DND-41 (cell line): ENCODE data around the gene ASRGL1.
"Not testable (repeated sequence)": the region's sequence is repeated elsewhere in the genome, so short reads cannot be mapped to it uniquely, and the experiment has no call there.

Experiments used
- ATAC-seq: fragments of 200-7000 bp; cut with Tn5 transposase; 3 replicates; pipeline ENCODE4 v1.9.1; 2021; ENCODE audit warnings: low read depth; ENCODE audit not compliant: insufficient read depth
- DNase-seq: peaks from one replicate; pipeline ENCODE4 v3.0.0-alpha.2; 2020
- H2AFZ ChIP-seq: 2 replicates; pipeline ENCODE4 v1.6.0; 2012; ENCODE audit warnings: low read depth, low read length
- H3K27ac ChIP-seq: 2 replicates; pipeline ENCODE4 v1.5.1; 2012; ENCODE audit warnings: low read length, inconsistent platforms
- H3K27me3 ChIP-seq: fragments of 200-600 bp; sonication (generic); 2 replicates; pipeline ENCODE4 v1.6.0; 2012; ENCODE audit warnings: low read length, mild to moderate bottlenecking, inconsistent platforms; ENCODE audit not compliant: insufficient read depth, poor library complexity
- H3K36me3 ChIP-seq: 2 replicates; pipeline ENCODE4 v1.5.1; 2012; ENCODE audit warnings: low read length, inconsistent platforms; ENCODE audit not compliant: insufficient read depth
- H3K4me1 ChIP-seq: 2 replicates; pipeline ENCODE4 v1.5.1; 2012; ENCODE audit warnings: mild to moderate bottlenecking, low read length; ENCODE audit not compliant: insufficient read depth
- H3K4me2 ChIP-seq: 2 replicates; pipeline ENCODE4 v1.6.0; 2012; ENCODE audit warnings: mild to moderate bottlenecking, moderate library complexity, low read length, inconsistent platforms; ENCODE audit not compliant: insufficient read depth
- H3K4me3 ChIP-seq, 2 experiments: fragments of 200-600 bp in 1 of 2; shearing (Covaris generic) in 1 of 2; 2 replicates each; pipeline ENCODE4 v1.5.1; 2012 to 2016; ENCODE audit warnings: inconsistent platforms in 2 of 2, low read length in 2 of 2, mild to moderate bottlenecking in 2 of 2, low read depth in 1 of 2, moderate library complexity in 1 of 2
- H3K79me2 ChIP-seq: 2 replicates; pipeline ENCODE4 v1.6.0; 2012; ENCODE audit warnings: low read length, inconsistent platforms; ENCODE audit not compliant: insufficient read depth
- H3K9ac ChIP-seq: 2 replicates; pipeline ENCODE4 v1.6.0; 2012; ENCODE audit warnings: low read depth, mild to moderate bottlenecking, inconsistent platforms, low read length, moderate library complexity
- H3K9me3 ChIP-seq: 2 replicates; pipeline ENCODE4 v1.5.1; 2012; ENCODE audit warnings: low read length, moderate library complexity, mild to moderate bottlenecking, inconsistent platforms; ENCODE audit not compliant: insufficient read depth, severe bottlenecking
- H4K20me1 ChIP-seq: 2 replicates; pipeline ENCODE4 v1.6.0; 2012; ENCODE audit warnings: low read length; ENCODE audit not compliant: insufficient read depth
- CTCF ChIP-seq: IDR thresholded peaks from 2 replicates; pipeline ENCODE4 v1.5.1; 2012; ENCODE audit warnings: borderline replicate concordance, low read length, moderate library complexity, mild to moderate bottlenecking; ENCODE audit not compliant: poor library complexity, severe bottlenecking; ENCODE audit errors: extremely low read depth
- EZH2 ChIP-seq: IDR thresholded peaks from 3 replicates; pipeline ENCODE4 v1.6.1; 2012; ENCODE audit warnings: borderline replicate concordance, low read depth, mild to moderate bottlenecking, moderate library complexity, low read length, inconsistent platforms; ENCODE audit not compliant: severe bottlenecking

ASRGL1 gene

GRCh38 chr11:62341588-62341987 is 4.3 kb downstream of the ASRGL1 start:
- no peak overlapping the region for H3K9ac ChIP-seq
- no peak overlapping the region for H3K4me3 ChIP-seq
- ATAC-seq = no peak
- H3K4me2 ChIP-seq = no peak overlapping the region
- no peak overlapping the region for H2AFZ ChIP-seq
- H3K27ac ChIP-seq = no peak overlapping the region
- no peaks in the 10 kb centered on the region for H3K79me2 ChIP-seq
- no peak for TF ChIP-seq CTCF
- no peak for TF ChIP-seq EZH2
- no peak for DNase-seq
- H3K4me1 ChIP-seq = no peaks in the 10 kb centered on the region
- H3K27me3 ChIP-seq = no peaks in the 10 kb centered on the region
- H4K20me1 ChIP-seq = no peaks in the 10 kb centered on the region
- no peaks in the 10 kb centered on the region for H3K36me3 ChIP-seq
- no peaks in the 10 kb centered on the region for H3K9me3 ChIP-seq

- ATAC-seq, H3K27ac ChIP-seq, H3K36me3 ChIP-seq, H3K9me3 ChIP-seq, H3K4me3 ChIP-seq, H3K27me3 ChIP-seq, H4K20me1 ChIP-seq, H3K4me2 ChIP-seq, H3K9ac ChIP-seq, H2AFZ ChIP-seq, DNase-seq, H3K4me1 ChIP-seq, H3K79me2 ChIP-seq: not testable (repeated sequence)
These were observed 6.5 kb downstream of the ASRGL1 start for GRCh38 chr11:62343646-62344190.

GRCh38 chr11:62344210-62344609 is 7.0 kb downstream of the ASRGL1 start:
- DNase-seq (no peak), ATAC-seq (no peak)
- no peaks in the 10 kb centered on the region for H4K20me1 ChIP-seq
- no peak overlapping the region for H3K4me2 ChIP-seq
- H3K79me2 ChIP-seq = no peaks in the 10 kb centered on the region
- H3K9ac ChIP-seq = no peak overlapping the region
- no peak overlapping the region for H3K4me3 ChIP-seq
- TF ChIP-seq CTCF (no peak), EZH2 (no peak)
- no peaks in the 10 kb centered on the region for H3K4me1 ChIP-seq
- H3K27me3 ChIP-seq = no peaks in the 10 kb centered on the region
- H2AFZ ChIP-seq = no peak overlapping the region
- H3K36me3 ChIP-seq = no peaks in the 10 kb centered on the region
- H3K9me3 ChIP-seq = no peaks in the 10 kb centered on the region
- H3K27ac ChIP-seq = no peak overlapping the region

GRCh38 chr11:62345861-62346260 is 8.6 kb downstream of the ASRGL1 start:
- no peaks in the 10 kb centered on the region for H4K20me1 ChIP-seq
- no peaks in the 10 kb centered on the region for H3K79me2 ChIP-seq
- TF ChIP-seq EZH2 (no peak), CTCF (no peak)
- H3K4me3 ChIP-seq = no peak overlapping the region
- H3K27me3 ChIP-seq = no peaks in the 10 kb centered on the region
- H3K9ac ChIP-seq = no peak overlapping the region
- no peak overlapping the region for H2AFZ ChIP-seq
- no peaks in the 10 kb centered on the region for H3K9me3 ChIP-seq
- no peak overlapping the region for H3K27ac ChIP-seq
- H3K4me2 ChIP-seq = no peak overlapping the region
- H3K36me3 ChIP-seq = no peaks in the 10 kb centered on the region
- DNase-seq (no peak), ATAC-seq (no peak)
- H3K4me1 ChIP-seq = no peaks in the 10 kb centered on the region
